ENCODE results near the gene CCDC12.

Gene CCDC12

DNA sequence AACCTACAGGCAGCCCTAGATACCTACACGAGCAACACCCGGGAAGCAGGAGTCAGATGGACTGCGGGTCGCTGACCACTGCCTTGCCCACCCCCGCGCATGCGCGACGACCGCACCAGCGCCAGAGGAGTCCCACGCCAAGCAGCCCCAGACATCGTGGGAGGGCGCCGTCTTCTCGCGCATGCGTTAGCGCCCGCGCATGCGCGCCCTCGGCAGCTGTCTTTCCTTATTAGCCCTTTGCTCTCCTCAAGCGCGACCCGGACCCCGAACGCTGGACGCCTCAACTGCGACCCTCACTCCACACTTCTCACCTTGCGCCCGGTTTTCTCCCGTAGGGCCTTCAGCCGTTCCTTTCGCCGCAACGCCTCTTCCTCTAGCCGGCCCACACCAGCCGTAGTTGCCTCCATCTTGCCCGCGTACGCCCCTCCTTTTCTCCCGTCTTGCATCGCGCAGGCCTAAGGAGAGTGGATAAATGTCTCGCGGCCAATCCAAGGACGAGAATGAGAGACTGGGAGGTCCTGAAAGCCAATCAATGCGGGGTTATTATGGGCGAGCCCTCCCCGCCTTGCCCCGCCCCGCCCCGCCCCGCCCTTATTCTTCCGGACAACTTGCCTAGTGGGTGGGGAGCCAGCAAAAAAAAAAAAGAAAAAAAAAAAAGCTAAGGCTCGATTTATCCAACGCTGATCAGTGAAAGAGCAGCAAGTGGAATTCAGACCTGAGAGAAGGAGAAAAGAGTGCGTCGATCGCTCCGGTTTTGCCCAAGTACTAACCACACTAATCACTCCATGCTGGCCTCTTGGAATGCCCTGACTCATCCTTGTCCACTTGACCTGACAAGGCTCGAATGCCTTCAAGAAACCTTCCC lies at the start of gene CCDC12:
CCDC12 (minus strand) TSS at position 420 of the 865 bp plus-strand sequence; CDS start at position 407, 13 bp downstream.
- H3K36me3 ChIP-seq (ENCODE audit: control insufficient read depth, insufficient read depth, low read length): no peaks in the 10 kb centered on the region
- H3K4me1 ChIP-seq (ENCODE audit: control insufficient read depth, insufficient read depth, low read length): peaks cover 2% of the 10 kb centered on the region
- H3K4me3 ChIP-seq (ENCODE audit: low read depth, low read length): peak within 1 kb of the TSS; percentile 100

DNA sequence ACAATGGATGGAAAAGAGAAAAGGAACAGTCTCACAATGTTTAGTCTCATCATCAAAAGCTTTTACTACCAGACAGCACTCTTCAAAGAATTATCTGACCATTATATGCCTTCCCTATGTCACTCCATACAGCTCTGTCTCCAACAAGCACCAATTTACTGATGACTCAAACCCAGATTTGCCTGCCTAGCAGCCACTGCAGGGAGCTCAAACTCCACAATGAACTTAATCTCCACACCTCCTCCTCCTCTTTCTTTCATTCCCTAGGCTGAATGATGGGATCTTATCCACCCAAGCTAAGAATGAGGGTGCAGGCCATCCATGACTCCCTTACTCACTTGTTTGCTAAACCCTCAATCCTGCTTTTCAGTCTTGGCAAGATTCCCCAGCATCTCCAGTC lies 48.4 kb upstream of the CCDC12 start:
- no peaks in the 10 kb centered on the region for H3K36me3 ChIP-seq (ENCODE audit: control insufficient read depth, insufficient read depth, low read length)
- H3K4me1 ChIP-seq (ENCODE audit: control insufficient read depth, insufficient read depth, low read length): peaks cover 4% of the 10 kb centered on the region
- no peaks in the 10 kb centered on the region for H3K9me3 ChIP-seq (ENCODE audit: control insufficient read depth, insufficient read depth, low read length)
- no peak overlapping the region for H3K9ac ChIP-seq (ENCODE audit: low read depth, low read length)
- no peak overlapping the region for H3K4me3 ChIP-seq (ENCODE audit: low read depth, low read length)
- no peaks in the 10 kb centered on the region for H3K27me3 ChIP-seq (ENCODE audit: control insufficient read depth, insufficient read depth, low read length)

More for the DNA sequence above, at the start of gene CCDC12:
- no peaks in the 10 kb centered on the region for H3K9me3 ChIP-seq (ENCODE audit: control insufficient read depth, insufficient read depth, low read length)
- H3K27me3 ChIP-seq (ENCODE audit: control insufficient read depth, insufficient read depth, low read length): peaks cover 5% of the 10 kb centered on the region
- peak within 1 kb of the TSS; percentile 98 for H3K9ac ChIP-seq (ENCODE audit: low read depth, low read length)

- Histone ChIP-seq H3K27me3 (ENCODE audit: control insufficient read depth, insufficient read depth, low read length) (no peaks in the 10 kb centered on the region), H3K9ac (ENCODE audit: low read depth, low read length) (no peak overlapping the region), H3K4me3 (ENCODE audit: low read depth, low read length) (no peak overlapping the region), H3K4me1 (ENCODE audit: control insufficient read depth, insufficient read depth, low read length) (peaks cover 4% of the 10 kb centered on the region), H3K9me3 (ENCODE audit: control insufficient read depth, insufficient read depth, low read length) (no peaks in the 10 kb centered on the region), H3K36me3 (ENCODE audit: control insufficient read depth, insufficient read depth, low read length) (peaks cover 6% of the 10 kb centered on the region)
Observed at GRCh38 chr3:47022641-47023071, 46.1 kb upstream of the CCDC12 start.

DNA sequence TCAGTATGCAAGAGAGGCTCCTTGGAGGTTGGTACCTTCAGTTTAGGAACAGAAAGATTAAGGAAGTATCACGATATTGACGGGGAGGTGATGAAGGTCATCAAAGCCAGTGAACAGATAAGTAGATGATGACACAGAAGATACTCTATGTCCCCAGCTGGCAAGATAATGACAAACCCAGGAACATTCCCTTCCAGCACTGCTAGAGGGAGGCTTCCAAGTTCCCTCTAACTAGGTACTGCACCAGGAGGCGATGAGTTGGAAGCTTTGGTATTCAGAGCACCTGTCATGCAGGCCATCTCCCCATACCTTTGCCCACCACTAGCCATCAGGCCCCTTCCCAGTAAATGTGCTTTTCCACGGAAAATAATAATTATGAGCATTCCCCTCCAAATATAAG lies 43.8 kb upstream of the CCDC12 start:
- Histone ChIP-seq H3K4me1 (ENCODE audit: control insufficient read depth, insufficient read depth, low read length) (peaks cover 4% of the 10 kb centered on the region), H3K9ac (ENCODE audit: low read depth, low read length) (no peak overlapping the region)

GRCh38 chr3:47019201-47019600 lies 42.7 kb upstream of the CCDC12 start:
- H3K4me1 ChIP-seq (ENCODE audit: control insufficient read depth, insufficient read depth, low read length): no peaks in the 10 kb centered on the region
- H3K9ac ChIP-seq (ENCODE audit: low read depth, low read length): no peak overlapping the region
- no peak overlapping the region for H3K4me3 ChIP-seq (ENCODE audit: low read depth, low read length)
- H3K27me3 ChIP-seq (ENCODE audit: control insufficient read depth, insufficient read depth, low read length): no peaks in the 10 kb centered on the region
- H3K9me3 ChIP-seq (ENCODE audit: control insufficient read depth, insufficient read depth, low read length): no peaks in the 10 kb centered on the region
- peaks cover 13% of the 10 kb centered on the region for H3K36me3 ChIP-seq (ENCODE audit: control insufficient read depth, insufficient read depth, low read length)

More for the DNA sequence above, 43.8 kb upstream of the CCDC12 start:
- peaks cover 13% of the 10 kb centered on the region for H3K36me3 ChIP-seq (ENCODE audit: control insufficient read depth, insufficient read depth, low read length)
- no peaks in the 10 kb centered on the region for H3K27me3 ChIP-seq (ENCODE audit: control insufficient read depth, insufficient read depth, low read length)
- no peak overlapping the region for H3K4me3 ChIP-seq (ENCODE audit: low read depth, low read length)
- H3K9me3 ChIP-seq (ENCODE audit: control insufficient read depth, insufficient read depth, low read length): no peaks in the 10 kb centered on the region

GRCh38 chr3:47018269-47018611 lies 41.7 kb upstream of the CCDC12 start:
- Histone ChIP-seq H3K9ac (ENCODE audit: low read depth, low read length) (no peak overlapping the region), H3K9me3 (ENCODE audit: control insufficient read depth, insufficient read depth, low read length) (no peaks in the 10 kb centered on the region), H3K4me3 (ENCODE audit: low read depth, low read length) (no peak overlapping the region), H3K36me3 (ENCODE audit: control insufficient read depth, insufficient read depth, low read length) (peaks cover 13% of the 10 kb centered on the region), H3K4me1 (ENCODE audit: control insufficient read depth, insufficient read depth, low read length) (no peaks in the 10 kb centered on the region), H3K27me3 (ENCODE audit: control insufficient read depth, insufficient read depth, low read length) (no peaks in the 10 kb centered on the region)

DNA sequence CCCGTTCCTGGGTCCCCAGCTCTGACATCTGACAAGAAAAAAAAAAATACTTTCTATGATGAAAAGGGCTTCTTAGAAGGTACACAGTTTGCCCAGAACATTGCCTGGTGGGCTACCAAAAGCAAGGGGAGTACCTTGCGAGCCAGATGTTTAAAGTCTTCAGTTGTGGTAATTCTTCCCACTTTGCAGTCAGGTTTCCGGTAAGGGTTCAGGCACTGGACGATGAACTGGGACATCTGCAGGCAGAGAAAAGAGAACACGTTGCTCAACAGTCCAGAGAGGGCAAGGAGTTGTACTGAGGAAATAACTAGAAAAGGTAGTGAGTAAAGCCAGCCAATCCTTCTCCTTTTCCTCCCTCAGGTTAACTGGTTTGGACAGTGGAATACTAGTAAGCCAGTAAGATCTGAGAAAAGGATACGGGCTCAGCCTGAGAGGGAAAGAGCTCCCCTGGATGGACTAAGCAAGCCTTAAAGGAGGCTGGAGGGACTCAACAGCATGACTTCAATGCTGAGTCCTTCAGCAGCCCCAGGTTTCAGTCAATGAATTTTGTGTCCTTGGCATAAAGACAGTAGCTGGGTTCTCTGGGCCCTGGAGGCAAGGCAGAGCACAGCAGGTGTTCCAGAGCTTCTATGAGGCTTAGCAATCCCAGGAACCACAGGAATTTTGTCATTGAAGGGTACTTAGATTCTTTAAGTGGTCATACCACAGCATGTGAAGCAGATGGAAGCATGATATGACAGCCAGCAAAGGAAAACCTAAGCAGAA lies 41.1 kb upstream of the CCDC12 start:
- Histone ChIP-seq H3K4me3 (ENCODE audit: low read depth, low read length) (no peak overlapping the region), H3K9ac (ENCODE audit: low read depth, low read length) (no peak overlapping the region), H3K27me3 (ENCODE audit: control insufficient read depth, insufficient read depth, low read length) (no peaks in the 10 kb centered on the region), H3K9me3 (ENCODE audit: control insufficient read depth, insufficient read depth, low read length) (no peaks in the 10 kb centered on the region), H3K36me3 (ENCODE audit: control insufficient read depth, insufficient read depth, low read length) (peaks cover 13% of the 10 kb centered on the region), H3K4me1 (ENCODE audit: control insufficient read depth, insufficient read depth, low read length) (no peaks in the 10 kb centered on the region)

DNA sequence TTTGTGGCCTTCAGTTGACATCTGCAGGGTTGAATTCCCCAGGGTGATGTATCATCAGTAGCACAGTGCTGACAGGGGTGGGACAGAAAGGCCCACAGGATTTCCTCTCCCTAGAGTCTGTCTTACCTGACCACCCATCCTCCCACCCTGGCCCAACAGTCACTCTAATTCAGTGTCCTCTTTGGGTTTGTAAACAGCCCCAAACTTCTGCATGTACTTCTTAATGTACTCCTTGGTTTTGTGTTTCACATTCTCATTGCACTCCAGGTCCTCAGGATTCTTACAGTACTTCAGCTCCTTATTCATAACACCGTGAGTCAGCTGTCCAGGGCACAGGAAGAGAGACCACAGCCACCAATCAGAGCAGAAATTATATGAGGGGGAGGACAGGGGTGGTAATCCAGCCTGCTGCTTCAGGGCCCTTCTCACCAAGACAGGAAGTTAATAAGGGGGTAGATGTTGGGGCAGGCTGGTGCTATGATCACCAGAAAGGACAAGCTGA lies 40.4 kb upstream of the CCDC12 start:
- no peaks in the 10 kb centered on the region for H3K9me3 ChIP-seq (ENCODE audit: control insufficient read depth, insufficient read depth, low read length)
- H3K4me1 ChIP-seq (ENCODE audit: control insufficient read depth, insufficient read depth, low read length): no peaks in the 10 kb centered on the region
- no peak overlapping the region for H3K4me3 ChIP-seq (ENCODE audit: low read depth, low read length)
- peak overlapping the region; percentile 38 for H3K9ac ChIP-seq (ENCODE audit: low read depth, low read length)
- no peaks in the 10 kb centered on the region for H3K27me3 ChIP-seq (ENCODE audit: control insufficient read depth, insufficient read depth, low read length)
- H3K36me3 ChIP-seq (ENCODE audit: control insufficient read depth, insufficient read depth, low read length): peaks cover 13% of the 10 kb centered on the region

- Histone ChIP-seq H3K9me3 (ENCODE audit: control insufficient read depth, insufficient read depth, low read length) (no peaks in the 10 kb centered on the region), H3K4me3 (ENCODE audit: low read depth, low read length) (no peak overlapping the region)
Observed at GRCh38 chr3:47016086-47016933, 39.8 kb upstream of the CCDC12 start.

DNA sequence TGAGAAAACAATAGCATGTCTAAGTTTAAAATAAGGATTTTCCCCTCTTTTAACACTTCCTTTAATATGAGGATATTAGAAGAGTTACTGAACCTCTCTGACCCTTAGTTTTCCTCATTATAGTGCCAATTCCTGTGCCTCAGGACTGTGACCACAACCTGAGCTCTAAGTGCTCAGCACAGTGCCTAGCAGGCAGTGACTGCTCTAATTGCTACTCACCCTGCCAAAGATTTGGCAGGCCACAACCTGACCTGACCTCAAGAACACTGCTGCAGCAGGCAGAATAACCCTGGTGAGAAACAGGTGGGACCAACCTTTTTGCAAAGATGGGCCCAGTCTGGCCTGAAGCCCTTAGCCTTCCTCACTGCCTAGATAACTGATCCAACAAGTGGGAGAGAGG lies 38.6 kb upstream of the CCDC12 start:
- H3K4me1 ChIP-seq (ENCODE audit: control insufficient read depth, insufficient read depth, low read length): no peaks in the 10 kb centered on the region
- H3K36me3 ChIP-seq (ENCODE audit: control insufficient read depth, insufficient read depth, low read length): peaks cover 13% of the 10 kb centered on the region
- H3K9ac ChIP-seq (ENCODE audit: low read depth, low read length): no peak overlapping the region
- no peak overlapping the region for H3K4me3 ChIP-seq (ENCODE audit: low read depth, low read length)
- no peaks in the 10 kb centered on the region for H3K9me3 ChIP-seq (ENCODE audit: control insufficient read depth, insufficient read depth, low read length)
- H3K27me3 ChIP-seq (ENCODE audit: control insufficient read depth, insufficient read depth, low read length): no peaks in the 10 kb centered on the region

More at GRCh38 chr3:47016086-47016933, 39.8 kb upstream of the CCDC12 start:
- H3K36me3 ChIP-seq (ENCODE audit: control insufficient read depth, insufficient read depth, low read length): peaks cover 13% of the 10 kb centered on the region
- no peaks in the 10 kb centered on the region for H3K27me3 ChIP-seq (ENCODE audit: control insufficient read depth, insufficient read depth, low read length)
- no peaks in the 10 kb centered on the region for H3K4me1 ChIP-seq (ENCODE audit: control insufficient read depth, insufficient read depth, low read length)
- H3K9ac ChIP-seq (ENCODE audit: low read depth, low read length): no peak overlapping the region

DNA sequence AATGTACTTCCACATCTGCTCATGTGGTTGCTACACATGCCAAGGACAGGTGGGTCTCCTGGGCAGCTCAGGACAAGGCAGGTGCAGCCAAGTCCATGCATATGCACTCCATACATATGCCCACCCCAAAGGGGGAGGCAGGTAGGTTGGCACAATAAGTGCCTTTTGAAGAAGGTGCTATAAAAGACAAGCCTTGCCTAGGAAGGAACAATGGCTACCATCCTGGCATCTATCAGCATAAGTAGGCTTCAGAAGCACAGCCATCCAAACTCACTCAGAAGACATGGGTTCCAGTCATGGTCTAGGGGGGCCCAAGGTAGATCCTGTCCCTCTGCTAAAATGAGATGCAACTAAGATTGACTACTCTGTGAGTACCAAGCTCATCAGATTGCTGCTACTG lies 37.5 kb upstream of the CCDC12 start:
- no peaks in the 10 kb centered on the region for H3K9me3 ChIP-seq (ENCODE audit: control insufficient read depth, insufficient read depth, low read length)
- H3K27me3 ChIP-seq (ENCODE audit: control insufficient read depth, insufficient read depth, low read length): no peaks in the 10 kb centered on the region
- no peak overlapping the region for H3K9ac ChIP-seq (ENCODE audit: low read depth, low read length)
- H3K4me1 ChIP-seq (ENCODE audit: control insufficient read depth, insufficient read depth, low read length): no peaks in the 10 kb centered on the region
- peaks cover 7% of the 10 kb centered on the region for H3K36me3 ChIP-seq (ENCODE audit: control insufficient read depth, insufficient read depth, low read length)
- H3K4me3 ChIP-seq (ENCODE audit: low read depth, low read length): no peak overlapping the region
